ENCODE data around the gene ARMC9.
"Not testable (repeated sequence)": the region's sequence is repeated elsewhere in the genome, so short reads cannot be mapped to it uniquely, and the experiment has no call there.

The ARMC9 gene

DNA sequence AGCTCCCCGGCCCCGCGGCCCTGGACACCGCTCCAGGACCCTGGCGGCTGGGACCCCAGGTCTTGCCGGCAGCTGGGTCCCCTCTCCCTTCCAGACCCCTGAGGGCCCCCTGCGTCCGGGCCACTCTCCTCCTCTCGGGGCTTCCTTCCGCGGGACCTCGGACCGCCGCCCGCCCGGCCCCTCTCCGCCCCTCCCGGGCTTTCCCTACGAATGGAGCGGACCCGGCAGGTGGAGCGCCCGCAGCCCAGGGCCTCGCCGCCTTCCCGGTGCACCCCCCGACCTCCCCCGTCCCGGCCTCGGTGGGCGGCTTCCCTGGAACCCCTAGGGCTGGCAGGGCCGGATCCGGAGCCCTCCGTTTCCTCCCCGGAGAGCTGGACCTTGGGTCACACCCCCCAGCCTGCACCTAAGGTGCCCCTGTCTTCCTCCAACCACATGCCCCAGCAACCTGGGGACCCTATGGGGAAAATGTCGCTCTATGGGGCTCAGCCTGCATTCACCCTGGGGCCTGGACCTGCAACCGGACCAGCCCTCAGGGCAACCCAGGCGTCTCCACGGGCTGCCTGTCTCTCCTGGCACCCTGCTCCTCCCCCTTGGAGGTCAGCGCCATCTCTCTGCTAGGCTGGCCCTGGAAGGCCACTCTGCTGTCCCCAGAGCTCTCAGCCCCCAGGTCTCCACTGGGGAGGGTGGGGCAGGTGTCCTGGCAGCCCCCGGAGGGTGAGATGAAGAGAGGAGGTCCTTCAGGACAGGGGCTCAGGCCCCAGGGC, 197.8 kb downstream of the ARMC9 start:
- DNase-seq (ENCODE audit: low read depth, low spot score) = no peak

DNA sequence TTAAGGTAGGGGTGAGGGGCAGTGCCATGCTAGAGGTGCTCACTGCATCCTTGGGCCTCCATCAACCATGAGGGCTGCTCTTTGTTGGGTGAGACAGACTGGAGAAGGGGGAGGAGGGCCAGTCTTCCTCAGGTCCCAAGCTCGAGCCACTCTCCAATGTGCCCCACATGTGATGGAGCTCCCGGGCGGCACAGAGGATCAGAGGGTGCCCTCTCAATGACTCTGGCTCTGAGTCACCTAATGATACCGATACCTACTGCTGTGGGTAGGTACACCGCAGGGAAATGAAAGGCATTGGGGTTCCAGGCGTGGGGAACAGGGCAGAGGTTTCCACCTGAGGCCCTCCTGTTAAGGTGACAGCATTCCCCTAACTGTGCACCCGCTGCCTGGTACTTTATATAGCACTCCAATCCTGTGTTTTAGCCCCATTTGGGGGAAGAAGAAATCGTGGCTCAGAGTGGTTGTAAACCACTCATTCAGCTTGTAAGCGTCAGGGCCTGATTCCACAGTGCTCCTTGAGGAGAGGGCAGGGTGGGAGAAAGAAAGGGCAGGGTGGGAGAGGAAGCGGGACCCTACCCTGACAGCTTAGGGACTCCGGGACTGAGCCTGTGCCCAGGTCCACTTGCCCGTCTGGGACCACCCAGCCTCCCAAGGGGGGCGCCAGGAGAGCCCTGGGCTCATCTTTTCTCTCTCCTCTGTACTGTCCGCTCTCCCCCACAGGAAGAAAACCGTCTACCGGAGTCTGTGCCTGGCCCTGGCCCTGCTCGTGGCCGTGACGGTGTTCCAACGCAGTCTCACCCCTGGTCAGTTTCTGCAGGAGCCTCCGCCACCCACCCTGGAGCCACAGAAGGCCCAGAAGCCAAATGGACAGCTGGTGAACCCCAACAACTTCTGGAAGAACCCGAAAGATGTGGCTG, 198.8 kb downstream of the ARMC9 start:
- DNase-seq (ENCODE audit: low read depth, low spot score) = no peak

DNA sequence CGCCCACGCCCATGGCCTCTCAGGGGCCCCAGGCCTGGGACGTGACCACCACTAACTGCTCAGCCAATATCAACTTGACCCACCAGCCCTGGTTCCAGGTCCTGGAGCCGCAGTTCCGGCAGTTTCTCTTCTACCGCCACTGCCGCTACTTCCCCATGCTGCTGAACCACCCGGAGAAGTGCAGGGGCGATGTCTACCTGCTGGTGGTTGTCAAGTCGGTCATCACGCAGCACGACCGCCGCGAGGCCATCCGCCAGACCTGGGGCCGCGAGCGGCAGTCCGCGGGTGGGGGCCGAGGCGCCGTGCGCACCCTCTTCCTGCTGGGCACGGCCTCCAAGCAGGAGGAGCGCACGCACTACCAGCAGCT, 199.5 kb downstream of the ARMC9 start:
- DNase-seq (ENCODE audit: low read depth, low spot score) = no peak

DNA sequence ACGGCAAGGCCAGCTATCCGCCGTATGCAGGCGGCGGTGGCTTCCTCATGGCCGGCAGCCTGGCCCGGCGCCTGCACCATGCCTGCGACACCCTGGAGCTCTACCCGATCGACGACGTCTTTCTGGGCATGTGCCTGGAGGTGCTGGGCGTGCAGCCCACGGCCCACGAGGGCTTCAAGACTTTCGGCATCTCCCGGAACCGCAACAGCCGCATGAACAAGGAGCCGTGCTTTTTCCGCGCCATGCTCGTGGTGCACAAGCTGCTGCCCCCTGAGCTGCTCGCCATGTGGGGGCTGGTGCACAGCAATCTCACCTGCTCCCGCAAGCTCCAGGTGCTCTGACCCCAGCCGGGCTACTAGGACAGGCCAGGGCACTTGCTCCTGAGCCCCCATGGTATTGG, 200.2 kb downstream of the ARMC9 start:
- DNase-seq (ENCODE audit: low read depth, low spot score) = no peak

DNA sequence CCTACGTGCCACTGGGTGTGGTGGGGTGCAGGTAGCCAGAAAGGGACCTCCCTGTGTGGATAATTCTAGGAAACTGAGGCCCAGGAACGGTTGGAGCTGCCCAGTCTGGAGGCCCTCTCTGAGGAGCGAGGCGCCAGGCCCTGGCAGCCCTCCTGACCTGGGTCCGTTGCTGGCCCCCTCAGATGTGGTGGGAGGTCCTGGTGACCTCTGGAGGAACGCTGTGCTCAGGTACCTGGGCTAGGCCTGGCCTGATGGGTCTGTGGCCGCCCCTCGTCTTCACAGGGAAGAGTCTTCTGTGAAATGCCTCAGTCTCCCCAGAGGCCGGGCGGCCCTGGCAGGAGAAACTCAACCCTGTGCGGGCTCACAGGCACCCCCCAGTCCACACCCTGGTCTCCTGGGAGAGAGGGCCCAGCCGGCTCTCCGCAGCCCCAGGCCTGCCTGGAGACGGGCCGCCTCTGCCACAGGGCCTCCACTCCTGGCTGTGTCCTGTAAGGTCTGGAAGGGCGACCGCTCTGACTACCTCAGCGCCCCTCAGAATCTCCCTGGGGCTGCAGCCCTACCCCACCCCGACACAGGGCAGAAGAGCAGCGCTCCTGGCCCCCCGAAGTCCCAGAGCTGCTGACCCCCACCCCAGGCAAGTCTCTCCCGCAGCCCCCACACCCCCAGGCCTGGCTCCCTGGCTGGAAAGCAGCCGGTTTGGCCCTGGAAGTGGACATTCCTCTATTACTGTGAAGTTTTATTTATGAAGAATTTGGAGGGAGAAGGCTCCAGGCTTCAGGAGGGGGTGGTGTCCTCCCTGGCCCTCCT, 200.8 kb downstream of the ARMC9 start:
- no peak for DNase-seq (ENCODE audit: low read depth, low spot score)

DNA sequence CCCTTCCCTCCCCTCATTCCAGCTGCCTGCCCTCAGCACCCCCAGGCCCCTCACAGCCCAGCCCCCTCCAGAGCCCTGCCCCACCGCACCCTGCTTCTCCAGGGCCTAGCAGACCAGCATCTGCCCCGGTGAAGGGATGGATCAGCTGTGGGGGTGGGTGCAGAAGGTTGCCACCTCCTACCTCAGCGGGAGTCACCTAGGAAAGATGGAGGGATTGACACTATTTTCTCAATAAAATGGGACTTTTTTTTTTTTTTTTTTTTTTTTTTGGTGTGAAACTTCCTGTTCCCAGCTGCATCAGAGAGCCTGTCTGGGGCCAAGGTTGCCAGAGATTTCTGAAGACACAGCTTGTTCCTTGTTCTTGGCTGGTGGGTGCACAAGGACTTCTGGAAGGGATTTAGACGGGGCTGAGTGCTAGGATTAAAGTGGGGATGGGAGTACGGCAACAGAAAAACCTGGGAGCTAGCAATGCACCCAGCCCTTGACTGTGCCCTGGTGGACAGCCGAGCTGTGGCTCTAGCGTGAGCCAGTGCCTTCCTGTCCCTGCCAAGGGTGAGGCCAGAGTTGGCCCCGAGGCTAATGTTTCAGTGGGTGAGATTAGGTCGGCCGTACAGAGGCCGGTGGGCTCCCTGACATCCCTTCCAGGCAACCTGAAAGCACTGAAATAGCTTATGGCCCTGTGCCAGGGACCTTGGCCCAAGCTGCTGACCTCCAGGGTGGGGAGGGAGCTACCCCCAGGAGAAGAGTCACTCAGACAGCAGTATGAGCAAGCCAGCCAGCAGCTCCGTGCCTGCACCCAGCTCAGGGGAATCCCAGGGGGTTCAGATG, 201.6 kb downstream of the ARMC9 start:
- peak; percentile 41 for DNase-seq (ENCODE audit: low read depth, low spot score)

DNA sequence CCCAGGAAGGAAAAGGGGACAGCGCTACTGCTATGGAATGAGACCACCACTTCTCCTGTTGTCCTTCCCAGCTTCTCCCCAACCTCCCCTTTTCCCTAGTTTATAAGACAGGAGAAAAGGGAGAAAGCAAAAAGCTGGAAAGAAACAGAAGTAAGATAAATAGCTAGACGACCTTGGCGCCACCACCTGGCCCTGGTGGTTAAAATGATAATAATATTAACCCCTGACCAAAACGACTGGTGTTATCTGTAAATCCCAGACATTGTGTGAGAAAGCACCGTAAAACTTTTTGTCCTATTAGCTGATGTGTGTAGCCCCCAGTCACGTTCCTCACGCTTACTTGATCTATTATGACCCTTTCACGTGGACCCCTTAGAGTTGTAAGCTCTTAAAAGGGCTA, 202.2 kb downstream of the ARMC9 start:
- DNase-seq (ENCODE audit: low read depth, low spot score) = not testable (repeated sequence)

DNA sequence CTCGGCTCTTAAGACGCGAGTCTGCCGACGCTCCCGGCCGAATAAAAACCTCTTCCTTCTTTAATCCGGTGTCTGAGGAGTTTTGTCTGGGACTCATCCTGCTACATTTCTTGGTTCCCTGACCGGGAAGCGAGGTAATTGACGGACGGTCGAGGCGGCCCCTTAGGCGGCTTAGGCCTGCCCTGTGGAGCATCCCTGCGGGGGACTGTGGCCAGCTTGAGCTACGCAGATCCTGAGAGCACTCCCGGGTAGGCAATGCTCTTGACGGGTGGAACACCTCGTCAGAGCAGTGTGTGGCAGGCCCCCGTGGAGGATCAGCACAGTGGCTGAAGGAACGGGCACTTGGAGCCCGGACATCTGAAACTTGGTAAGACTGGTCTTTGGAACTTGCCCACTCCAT, 202.7 kb downstream of the ARMC9 start:
- DNase-seq (ENCODE audit: low read depth, low spot score) = not testable (repeated sequence)

DNA sequence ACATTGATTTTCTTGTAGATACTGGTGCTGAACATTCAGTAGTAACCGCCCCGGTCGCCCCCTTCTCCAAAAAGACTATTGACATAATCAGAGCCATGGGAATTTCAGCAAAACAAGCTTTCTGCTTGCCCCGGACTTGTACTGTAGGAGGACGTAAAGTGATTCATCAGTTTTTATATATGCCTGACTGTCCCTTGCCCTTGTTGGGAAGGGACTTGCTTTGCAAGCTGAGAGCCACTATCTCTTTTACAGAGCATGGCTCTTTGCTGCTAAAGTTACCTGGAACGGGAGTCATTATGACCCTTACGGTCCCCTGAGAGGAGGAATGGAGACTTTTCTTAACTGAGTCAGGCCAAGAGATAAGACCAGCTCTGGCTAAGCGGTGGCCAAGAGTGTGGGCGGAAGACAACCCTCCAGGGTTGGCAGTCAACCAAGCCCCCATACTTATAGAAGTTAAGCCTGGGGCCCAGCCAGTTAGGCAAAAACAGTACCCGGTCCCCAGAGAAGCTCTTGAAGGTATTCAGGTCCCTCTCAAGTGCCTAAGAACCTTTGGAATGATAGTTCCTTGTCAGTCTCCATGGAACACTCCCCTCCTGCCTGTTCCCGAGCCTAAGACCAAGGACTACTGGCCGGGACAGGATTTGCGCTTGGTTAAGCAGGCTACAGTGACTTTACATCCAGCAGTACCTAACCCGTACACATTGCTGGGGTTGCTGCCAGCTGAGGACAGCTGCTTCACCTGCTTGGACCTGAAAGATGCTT, 205.2 kb downstream of the ARMC9 start:
- not testable (repeated sequence) for DNase-seq (ENCODE audit: low read depth, low spot score)

DNA sequence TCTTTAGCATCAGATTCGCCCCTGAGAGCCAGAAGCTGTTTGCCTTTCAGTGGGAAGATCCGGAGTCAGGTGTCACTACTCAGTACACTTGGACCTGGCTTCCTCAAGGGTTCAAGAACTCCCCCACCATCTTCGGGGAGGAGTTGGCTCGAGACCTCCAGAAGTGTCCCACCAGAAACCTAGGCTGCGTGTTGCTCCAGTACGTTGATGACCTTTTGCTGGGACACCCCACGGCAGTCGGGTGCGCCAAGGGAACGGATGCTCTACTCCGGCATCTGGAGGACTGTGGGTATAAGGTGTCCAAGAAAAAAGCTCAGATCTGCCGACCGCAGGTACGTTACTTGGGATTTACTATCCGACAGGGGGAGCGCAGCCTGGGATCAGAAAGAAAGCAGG, 205.8 kb downstream of the ARMC9 start:
- not testable (repeated sequence) for DNase-seq (ENCODE audit: low read depth, low spot score)

DNA sequence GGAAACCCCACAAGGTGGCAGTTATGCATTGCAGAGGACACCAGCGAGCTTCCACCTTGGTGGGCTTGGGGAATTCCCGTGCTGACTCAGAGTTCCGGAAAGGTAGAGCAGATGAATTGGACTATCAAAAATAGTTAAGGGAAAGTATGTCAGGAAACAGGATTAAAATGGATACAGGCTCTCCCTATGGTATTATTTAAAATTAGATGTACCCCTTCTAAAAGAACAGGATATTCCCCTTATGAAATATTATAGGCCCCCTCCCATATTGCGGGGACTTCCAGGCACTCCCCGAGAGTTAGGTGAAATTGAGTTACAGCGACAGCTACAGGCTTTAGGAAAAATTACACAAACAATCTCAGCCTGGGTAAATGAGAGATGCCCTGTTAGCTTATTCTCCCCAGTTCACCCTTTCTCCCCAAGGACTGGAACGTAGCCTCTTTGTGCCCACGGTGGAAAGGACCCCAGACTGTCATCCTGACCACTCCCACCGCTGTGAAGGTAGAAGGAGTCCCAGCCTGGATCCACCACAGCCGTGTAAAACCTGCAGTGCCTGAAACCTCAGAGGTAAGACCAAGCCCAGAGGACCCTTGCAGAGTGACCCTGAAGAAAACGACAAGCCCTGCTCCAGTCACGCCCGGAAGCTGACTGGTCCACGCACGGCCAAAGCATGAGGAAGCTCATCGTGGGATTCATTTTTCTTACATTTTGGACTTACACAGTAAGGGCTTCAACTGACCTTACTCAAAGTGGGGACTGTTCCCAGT, 207.4 kb downstream of the ARMC9 start:
- not testable (repeated sequence) for DNase-seq (ENCODE audit: low read depth, low spot score)

DNA sequence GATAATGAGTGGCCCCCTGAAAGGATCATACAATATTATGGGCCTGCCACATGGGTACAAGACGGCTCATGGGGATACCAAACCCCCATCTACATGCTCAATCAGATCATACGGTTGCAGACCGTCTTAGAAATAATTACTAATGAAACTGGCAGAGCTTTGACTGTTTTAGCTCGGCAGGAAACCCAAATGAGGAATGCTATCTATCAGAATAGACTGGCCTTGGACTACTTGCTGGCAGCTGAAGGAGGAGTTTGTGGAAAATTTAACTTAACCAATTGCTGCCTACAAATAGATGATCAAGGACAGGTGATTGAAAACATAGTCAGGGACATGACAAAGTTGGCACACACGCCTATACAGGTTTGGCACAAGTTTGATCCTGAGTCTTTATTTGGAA, 209.3 kb downstream of the ARMC9 start:
- DNase-seq (ENCODE audit: low read depth, low spot score) = not testable (repeated sequence)

DNA sequence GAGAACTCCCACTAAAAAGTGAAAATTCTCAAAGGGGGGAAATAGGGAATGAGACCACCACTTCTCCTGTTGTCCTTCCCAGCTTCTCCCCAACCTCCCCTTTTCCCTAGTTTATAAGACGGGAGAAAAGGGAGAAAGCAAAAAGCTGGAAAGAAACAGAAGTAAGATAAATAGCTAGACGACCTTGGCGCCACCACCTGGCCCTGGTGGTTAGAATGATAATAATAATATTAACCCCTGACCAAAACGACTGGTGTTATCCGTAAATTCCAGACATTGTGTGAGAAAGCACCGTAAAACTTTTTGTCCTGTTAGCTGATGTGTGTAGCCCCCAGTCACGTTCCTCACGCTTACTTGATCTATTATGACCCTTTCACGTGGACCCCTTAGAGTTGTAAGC, 209.9 kb downstream of the ARMC9 start:
- DNase-seq (ENCODE audit: low read depth, low spot score) = not testable (repeated sequence)

DNA sequence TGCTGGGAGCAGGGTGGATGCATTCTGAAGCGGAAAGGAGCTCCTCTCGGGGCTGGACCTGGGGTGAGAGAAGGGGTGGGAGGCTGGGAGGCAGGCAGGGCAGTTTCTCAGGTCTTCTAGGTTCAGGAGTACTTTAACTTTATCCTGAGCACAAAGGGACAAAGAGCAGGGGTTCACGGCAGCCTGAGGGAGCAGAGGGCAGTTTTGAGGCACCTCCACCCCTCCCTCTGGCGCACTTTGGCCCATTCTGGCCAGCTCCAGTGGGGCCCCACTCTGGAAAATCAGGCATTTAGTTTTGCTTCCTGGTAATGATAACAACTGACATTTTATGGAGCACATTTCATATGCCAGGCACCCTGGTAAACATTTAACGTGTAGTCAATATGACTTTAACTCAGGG, 211.3 kb downstream of the ARMC9 start:
- no peak for DNase-seq (ENCODE audit: low read depth, low spot score)

DNA sequence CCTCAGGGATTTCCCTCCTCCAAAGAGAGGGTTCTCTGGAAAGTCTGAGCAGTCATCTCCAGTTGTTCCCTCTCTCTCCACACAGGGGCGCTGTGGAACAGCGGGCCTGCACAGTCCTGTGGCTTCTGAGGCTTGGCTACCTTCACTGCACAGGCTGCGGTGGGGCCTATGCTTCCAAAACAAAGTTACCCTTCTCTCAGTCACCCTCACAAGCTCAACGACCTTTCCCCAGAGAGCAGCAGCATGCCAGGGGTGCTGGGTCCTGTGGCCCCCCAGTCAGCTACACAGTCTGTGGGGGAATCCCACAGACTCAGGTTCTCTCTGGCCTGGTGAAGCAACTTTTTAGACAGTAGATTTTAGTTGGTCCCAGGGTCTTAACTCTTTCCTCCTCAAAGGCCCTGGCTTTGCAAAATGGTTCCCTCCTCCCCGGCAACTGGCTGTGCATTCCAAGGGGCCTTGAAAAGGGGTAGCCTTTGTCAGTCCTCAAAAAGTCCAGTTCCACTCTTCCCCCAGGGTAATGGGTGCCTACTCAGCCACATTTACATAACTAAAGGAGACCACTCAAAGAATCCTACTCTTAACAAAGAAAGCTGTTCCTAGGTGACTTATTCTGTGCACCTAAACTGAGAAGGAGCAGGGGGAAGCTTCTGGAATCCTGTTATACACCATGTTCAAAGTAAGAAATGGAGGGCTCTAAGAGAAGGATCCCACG, 212.0 kb downstream of the ARMC9 start:
- no peak for DNase-seq (ENCODE audit: low read depth, low spot score)

DNA sequence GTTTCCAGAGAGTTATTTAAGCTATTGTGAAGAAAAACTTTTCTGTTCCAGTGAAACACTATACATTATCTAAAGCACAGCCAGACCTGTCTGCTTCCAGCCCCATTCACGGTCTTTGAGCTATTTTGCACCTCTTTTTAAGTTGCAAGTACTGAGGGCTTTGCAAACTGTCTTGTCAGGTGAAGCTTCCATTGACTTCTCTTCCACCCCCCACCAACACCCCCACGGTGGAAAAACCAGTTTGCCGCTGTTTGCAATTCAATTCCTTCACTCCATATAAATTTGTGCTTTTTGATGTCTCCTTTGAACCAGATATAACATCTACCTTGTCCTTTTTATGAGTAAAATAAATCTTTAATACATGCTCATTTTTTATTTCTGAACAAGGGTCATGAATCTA, 212.8 kb downstream of the ARMC9 start:
- DNase-seq (ENCODE audit: low read depth, low spot score) = no peak

DNA sequence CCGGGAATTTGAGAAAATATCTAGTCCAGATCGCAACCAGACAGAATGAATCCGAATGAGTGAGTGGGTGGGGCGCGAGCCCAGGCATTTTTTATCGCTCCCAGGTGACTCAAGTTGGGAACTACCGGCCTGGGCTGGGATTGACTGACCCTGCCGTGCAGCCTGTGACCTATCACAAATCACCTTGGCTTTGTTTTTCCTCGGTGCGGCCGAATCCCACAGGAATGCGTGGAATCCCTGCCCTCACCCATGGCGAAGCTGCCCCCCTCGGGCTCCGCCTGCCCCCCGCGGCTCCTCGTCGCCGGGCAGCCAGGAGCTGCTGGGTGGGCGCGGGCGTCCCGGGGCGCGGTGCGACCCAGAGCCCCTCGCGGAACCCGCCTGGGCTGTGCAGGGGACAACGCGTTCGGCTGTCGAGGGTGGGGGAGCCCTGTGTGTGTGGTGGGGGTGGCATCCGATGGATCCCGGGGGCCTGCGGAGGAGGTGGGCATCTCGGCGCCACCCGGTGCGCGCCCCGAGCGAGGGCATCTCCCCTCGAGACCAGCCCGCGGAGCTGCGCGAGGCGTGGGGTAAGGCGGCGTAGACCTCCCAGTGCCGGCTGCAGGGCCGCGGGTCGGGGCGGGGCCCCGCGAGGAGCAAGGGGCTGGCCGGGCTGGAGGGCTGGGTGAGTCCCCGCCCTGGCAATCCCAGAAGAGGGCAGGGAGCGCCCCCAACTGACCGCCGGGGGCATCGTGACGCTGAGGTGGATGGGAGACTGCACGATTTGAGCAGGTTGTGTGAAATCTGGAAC, 213.6 kb downstream of the ARMC9 start:
- DNase-seq (ENCODE audit: low read depth, low spot score) = peak; percentile 95

DNA sequence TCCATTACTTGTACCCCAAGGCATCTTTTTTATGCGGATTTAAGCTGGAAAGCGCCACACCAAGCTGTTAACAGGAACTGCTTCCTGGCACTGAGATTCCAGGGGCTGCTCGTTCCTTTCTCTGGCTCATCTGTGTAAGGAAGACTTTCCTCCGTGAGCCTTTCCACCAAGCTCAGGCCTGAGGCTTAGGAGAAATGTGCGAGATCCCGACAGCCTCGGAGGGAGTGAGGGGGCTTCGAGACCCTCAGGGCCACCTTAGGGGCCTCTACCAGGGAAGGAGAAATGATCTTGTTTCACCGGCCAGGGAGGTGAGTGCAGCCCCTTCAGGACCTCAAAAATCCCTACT, 214.2 kb downstream of the ARMC9 start:
- DNase-seq (ENCODE audit: low read depth, low spot score) = no peak
